NCI-H460 (cell line): ENCODE data around the gene TBC1D22A. TPM values are rescaled to one million over a fixed set of nuclear protein-coding genes. Genes with fewer than 3 reads are reported as not detected.

Experiments
- DNase-seq: peaks from one replicate; pipeline ENCODE4 v3.0.0-alpha.2; 2016; ENCODE audit warnings: low read depth; ENCODE audit errors: extremely low read depth
- total RNA-seq: library from RNA; depleted of rRNA; stranded (reverse); fragments of >200 nt; shearing (Covaris generic); gene quantifications from 2 replicates; pipeline ENCODE4 v1.2.3, GENCODE V29; 2014

The TBC1D22A gene
- total RNA-seq, 1 experiment from 2014 or later: 8.7 TPM

DNA sequence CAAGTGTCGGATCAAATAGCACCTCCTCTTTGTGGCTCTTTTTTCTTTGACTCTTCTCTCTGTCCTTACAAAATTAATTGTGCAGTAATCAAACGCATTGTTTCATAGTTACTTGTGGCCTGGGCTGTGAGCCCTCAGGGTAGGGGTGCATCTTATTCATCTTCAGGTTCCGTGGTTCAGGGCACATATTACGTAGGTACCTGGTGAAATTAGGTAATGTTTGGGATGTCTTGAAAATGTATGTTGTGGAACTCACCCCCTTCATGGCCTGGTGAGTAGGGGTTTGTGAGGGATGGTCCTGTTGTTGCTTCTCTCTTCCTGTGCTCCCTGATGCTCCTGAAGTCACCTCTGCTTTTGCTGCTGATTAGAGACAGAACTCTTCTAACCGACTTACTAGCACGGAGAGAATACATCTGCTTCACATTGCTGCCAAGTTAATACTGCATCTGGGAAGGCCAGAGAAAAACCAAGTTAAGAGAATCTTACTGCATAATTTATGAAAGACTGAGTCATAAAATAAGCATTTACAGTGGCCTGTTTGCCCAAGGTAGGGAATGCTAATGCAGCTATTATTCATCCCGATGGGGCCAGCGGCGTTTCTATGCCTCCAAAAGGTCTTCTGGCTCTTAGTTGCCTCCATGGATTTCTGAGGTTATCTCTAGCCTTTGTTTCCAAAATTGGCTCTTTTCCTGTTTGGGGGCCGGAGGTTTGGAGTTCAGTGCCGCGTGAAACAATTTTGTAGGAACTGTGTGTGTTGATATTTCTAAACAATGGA lies 66.9 kb downstream of the TBC1D22A start:
- no peak for DNase-seq

DNA sequence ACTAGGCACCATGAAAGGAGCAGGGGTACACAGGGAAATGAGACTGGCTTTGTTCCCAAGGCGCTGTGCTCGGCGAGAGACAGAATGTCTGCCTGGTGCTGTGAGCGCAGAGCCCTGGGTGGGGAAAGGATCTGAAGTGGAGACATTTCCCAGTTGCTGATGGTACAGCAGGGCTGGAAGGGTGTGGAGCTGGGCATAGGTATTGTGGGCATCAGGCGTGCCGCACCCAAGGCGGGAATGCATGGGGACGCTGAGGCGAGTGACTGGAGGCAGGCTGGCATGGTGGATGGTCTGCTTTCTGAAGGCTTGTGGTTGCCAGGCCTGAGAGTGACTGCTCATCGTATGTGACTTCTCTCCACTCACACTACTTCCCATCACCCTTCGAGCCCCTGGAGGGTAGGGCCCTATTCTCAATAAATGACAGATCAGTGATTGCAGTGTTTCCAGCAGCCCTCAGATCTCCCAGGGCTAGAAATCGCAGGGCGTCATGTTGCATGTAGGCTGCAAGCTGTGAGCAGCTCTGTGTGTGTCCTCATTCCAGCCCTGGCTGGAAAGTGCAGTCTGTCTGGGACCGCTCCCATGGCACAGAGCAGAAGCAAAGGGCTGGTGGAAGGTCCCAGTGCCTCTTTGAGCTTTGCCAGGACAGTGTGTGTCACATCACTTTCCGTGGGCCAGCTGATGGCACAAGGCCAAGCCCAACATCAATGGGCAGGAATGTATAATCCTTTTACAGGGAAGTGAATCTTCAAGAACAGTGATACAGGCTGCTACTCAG lies 67.7 kb downstream of the TBC1D22A start:
- no peak for DNase-seq

DNA sequence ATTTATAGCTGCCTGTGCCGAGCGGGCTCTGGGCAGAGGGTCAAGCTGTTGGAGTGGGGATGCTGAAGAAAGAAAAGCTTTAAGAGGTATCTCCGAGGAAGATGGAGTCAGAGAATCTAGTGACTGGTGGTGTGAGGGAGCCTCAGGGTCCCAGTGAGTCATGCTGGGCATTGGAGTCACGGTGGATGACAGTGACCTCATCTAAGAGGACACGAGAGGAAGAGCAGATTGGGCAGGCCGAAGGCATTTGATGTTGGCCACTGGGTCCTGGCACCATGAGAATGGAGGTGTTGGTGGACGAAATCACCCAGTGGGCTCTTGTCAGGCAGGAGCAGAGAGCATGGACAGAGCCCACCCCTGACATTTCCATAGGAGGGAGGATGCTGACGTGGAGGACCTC lies 68.4 kb downstream of the TBC1D22A start:
- no peak for DNase-seq

DNA sequence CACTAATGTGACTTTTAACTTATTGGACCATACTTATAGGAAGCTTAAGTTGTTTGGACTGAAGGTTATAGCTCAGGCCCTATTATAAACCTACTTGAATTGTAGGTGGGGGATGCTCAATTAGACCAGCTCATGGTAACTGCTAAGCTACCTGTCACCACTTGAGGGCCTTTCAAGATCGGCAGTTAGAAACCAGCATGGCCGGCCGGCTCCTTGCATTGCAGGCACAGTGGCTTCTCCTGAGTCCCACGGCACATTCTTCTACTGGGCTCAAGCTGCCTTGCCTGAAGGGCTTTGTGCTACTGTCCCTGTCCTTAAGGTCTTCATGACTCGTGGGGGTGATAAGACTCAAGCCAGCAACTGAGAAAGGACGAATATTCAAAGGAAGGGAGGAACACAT lies 70.8 kb downstream of the TBC1D22A start:
- DNase-seq: no peak

DNA sequence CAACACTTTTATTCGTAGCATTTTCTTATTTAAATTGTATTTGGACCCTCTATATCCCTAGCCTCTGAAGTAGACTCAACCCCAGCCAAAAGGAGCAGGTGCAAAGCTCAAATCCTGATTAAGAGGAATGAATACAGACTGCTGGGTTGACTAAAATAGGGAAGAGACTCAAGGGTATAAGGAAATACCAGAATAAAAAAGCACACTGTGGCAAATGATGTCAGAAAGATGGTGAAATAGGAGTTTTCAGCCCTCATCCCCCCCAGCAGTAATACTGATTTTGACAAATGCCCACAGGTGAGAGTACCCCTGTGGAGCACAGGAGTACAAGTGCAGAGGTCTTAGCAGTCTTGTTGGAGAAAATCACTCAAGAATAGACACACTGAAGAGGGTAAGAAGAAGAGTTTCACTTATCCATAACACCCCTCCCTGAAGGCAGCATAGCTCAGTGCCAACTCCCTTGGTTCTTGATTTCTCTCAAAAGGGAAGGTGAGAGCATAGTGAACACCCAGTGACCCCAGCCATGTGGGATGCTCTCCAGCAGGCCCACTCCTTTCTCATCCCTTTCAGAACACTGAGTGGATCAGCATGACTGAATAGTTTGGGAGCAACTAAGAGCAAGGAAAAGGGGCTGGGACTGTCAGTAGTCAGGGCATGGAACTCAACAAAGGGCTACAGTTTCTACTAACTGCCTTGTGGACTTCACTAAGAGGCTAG lies 71.7 kb downstream of the TBC1D22A start:
- no peak for DNase-seq

DNA sequence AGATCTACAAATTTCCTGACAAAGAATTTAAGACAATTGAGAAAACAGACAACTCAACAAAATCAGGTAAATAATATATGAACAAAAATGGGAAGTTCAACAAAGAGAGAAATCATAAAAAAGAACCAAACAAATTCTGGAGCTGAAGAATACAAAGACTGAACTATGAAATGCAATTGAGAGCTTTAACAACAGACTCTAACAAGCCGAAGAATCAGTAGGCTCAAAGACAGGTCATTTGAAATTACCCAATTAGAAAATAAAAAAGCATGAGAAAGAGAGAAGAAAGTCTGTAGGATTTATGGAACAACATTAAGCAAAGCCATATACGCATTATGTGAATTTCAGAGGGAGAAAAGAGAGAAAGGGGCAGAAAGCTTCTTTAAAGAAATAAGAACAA lies 72.8 kb downstream of the TBC1D22A start:
- DNase-seq: no peak

DNA sequence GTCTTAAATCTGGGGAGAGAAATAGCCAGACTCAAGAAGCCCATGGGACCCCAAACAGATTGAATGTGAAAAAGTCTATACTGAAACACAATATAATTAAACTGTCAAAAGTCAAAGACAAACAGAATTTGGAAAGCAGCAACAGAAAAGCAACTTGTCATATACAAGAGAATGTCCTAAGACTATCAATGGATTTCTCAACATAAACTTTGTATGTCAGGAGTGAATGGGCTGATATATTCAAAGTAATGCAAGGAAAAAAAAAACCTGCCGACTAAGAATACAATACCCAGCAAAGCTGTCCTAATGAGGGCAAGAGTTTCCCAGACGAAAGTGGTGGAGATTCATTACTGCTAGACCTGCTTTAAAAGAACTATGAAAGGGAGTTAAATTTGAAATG lies 73.2 kb downstream of the TBC1D22A start:
- DNase-seq: no peak

DNA sequence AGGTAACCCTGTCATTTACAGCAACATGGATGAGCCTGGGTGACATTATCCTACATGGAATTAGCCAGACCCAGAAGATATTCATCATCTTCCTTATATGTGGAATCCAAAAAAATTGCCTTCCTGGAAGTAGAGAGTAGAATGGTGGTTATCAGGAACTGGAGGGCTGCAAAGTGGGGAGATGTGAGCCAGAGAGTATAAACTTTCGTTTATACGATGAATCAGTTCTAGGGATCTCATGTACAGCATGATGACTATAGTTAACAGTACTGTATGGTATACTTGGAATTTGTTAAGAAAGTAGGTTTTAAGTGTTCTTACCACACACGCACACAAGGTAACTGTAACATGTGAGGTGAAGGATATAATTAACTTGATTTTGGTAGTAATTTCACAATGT lies 79.1 kb downstream of the TBC1D22A start:
- no peak for DNase-seq

DNA sequence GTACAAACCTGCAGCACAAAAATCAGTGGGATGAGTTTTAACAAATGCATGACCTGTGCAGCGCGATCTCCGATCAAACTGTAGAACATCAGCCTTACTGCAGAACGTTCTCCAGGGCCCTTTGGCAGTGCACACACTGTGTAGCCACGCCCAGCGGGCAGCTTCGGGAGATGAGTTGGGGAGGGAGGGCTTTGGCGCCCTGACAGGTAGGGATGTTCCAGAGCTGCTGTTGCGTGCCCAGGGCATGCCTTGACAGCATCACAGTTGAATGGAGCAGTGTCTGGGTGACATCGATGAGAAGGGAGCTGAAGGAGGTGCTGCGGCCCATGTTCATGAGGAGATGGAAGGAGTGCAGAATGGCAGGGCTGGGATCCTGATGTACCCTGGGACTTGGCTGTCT lies 80.2 kb downstream of the TBC1D22A start:
- no peak for DNase-seq

DNA sequence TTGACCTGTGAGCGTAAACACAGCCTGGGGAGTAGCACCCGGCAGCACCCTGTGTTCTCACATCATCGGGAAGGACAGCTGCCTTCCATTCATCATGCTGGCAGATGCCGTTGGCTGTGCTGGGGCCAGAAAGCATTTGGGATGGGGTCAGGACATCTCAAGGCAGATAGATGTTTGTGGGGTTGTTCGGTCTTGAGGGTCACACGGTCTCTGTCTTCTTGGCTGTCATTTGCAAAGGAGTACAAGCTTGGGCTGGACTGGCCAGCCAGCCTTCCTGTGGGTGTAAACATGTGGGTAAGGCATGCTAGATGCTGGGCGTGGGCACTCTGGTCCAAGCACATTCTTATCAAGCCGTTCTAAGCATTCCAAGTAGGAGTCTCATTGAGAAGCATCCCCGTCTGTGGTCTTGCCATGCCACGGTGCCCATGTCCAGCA lies 81.4 kb downstream of the TBC1D22A start:
- no peak for DNase-seq

DNA sequence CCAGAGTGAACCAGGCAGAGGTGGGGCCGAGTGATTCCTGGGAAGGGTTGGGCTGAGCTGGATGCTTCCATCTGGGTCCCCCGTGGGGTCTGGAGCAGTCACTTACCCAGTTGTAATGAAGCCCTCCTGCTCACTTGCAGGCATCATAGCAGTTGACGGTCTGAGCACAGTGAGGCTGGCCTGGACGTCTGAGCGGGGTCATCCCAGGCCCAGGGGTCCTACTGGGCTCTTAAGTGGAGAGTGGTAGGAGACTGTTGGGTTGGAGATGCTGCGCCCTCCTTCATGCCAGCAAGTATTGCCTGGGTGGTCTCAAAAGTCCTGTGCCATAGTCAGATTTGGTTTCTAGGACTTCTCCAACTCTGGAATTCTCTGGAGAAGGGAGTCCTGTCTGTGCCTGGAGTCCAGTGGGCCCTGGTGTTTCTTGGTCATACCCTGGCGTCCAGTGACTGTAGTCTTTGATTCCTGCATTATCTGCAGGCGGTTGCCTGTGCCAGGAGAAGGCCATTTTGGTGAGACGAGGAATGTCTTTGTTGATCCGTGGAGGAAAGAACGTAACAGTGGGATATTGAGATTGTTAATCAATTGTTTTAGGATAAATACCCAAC lies 82.3 kb downstream of the TBC1D22A start:
- no peak for DNase-seq

DNA sequence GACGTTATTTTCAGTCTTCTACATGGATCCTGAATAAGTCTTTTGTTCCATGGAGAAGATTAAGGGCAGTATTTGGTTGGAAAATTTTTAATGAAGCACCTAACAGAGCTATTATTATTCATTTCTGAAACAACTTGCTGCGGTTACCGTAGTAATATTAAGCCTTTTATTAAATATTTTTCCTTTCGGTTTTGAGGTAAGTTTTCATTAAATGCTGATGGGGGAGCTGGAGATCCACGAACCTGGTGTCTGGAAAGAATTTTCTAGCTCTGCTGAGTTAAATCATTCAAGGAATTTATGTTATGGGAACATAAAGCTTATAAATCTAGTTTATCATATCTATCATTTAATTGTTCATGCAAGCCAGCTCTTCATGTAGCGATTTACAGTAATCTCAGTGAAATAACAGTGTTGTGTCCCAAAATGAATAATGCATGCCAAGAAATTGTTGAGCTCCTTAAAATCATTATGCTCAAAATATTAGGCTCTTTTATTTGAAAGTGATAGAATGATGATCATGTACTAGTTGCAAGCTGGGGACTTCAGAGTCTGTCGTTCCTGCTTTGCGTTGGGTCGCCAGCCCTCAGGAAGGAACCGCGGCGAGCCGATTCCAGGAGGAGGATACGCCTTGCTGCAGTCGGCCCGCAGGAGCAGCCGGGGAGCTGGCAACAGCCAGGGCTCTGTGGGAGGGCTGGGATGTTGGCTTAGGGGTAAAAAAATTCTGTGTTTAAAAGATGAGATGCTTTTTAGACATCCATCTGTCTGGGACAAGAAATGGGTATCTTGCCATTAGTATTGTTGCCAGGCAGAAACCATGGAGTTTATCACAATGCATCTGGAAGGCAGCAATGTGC lies 83.1 kb downstream of the TBC1D22A start:
- DNase-seq: no peak

DNA sequence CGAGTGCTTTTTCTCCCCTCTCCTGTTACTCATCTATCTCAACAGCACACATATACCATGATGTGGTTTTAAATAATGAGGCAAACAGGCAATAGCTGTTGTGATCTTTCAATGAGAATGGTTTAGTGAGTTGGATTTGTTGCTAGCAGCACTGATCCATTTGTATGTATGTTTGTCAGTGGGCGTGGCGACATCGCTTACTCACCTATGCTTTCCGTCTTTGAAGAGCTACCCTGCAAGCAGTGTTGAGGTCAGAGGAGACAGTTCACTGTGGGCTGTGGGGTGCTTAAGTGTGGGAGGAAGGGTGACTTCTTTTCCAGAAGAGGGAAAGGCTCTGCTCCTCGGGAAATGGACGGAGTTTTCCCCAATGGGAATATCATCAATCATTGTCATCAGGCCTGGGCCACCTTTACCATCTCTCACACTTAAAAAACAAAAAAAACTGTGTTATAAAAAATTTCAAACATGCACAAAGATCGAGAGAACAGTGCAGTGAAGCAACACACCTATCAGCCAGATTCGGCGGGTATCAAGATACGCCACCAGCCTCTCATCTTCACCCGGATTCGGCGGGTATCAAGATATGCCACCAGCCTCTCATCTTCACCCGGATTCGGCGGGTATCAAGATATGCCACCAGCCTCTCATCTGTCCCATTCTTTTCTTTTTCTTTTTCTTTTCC lies 83.8 kb downstream of the TBC1D22A start:
- no peak for DNase-seq

DNA sequence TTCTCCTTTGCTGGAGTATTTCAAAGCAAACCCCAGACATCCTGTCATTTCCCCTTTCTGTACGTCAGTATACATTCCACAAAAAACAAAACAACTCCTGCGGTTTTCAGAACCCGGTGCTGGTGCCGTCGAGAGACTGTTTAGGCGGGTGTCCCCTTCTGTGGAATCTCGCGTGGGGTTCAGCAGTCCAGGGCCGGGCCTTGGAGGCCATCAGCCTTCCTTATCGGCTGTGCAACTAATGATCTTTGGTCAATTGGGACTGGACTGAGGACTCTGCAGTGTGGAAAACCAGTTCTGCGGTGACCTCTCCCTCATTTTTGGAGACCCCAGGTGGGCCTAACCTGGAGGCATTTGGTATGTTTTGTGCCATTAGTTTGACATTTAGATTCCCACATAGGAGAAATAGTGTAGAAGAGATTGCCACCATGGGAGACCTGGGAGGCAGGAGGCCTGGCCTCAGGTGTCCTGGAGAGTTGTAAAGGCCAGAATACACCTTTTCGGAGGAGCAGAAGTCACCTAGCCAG lies 84.4 kb downstream of the TBC1D22A start:
- DNase-seq: no peak

DNA sequence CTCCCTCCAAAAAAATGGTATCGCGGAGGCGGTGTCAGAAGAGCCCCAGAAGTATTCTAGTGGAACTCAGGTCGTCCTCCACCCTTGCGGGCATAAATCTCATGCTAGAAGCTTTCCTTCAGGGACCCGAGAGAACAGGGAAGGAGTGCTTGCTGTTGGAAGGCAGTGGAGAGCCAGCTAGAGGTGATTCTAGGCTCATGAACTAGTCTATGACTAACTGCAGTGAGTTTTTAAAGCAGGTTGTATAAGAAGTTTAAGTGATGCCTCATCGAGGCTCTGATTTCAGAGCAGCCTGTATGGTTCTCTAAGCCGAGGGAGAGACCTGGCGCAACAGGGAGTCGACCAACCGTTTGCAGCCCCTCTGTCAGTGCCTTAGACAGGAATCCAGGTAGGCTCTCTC lies 85.7 kb downstream of the TBC1D22A start:
- no peak for DNase-seq

DNA sequence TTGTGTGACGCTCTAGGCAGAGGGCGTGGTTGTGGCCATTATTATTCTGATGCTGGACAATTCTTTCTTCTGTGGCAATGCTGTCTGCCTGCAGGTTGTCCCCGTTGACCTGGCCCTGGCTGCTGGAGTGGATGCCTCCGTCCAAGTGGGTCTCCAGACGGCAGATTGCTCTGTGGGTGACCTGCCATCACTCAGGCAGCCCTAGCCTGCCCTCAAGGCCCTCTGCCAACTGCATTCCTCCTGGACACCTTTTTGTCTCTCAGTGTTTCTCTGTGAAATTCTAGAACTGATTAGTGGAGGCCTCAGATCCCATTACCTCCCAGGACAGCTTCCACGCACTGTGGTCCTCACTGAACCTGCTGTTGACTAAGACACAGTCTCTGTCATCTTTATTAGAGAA lies 86.7 kb downstream of the TBC1D22A start:
- no peak for DNase-seq

DNA sequence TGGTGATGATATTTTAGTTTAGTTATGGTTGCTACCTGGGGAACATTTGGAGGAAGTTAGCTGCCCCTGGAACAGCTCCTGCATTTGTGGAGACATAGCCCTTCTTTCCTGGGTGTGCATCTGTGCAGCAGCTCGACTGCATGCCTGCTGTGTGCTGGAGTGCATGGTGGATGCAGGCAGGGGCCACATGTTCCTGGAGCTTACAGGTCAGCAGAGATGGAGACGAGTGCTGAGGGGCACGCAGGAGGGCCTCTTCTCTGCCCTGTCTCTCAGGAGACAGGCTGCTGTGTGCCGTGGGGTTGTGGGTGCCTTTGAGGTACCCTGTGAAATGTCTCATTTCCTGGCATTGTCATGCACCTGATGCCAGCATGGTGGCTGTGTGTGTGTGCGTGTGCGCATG lies 87.5 kb downstream of the TBC1D22A start:
- no peak for DNase-seq

DNA sequence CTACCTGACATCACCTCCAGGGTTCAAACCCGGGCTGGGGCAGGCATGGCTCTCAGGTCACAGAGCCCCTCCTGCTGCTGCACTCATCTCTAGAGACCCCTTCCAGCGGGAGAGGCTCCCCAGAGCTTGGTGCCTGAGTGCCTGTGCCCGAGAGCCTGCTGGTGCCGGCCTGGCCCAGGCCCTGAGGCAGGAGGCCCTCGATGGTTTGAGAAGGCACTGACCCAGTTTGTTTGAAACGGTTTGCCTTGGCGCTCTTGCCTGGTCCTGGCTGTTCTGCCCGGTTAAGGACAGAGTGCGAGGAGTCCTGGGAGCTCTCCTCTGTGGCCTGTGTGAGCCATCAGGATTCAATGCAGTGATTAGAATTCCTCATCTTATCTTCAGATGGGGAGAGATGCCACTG lies 88.9 kb downstream of the TBC1D22A start:
- DNase-seq: no peak

DNA sequence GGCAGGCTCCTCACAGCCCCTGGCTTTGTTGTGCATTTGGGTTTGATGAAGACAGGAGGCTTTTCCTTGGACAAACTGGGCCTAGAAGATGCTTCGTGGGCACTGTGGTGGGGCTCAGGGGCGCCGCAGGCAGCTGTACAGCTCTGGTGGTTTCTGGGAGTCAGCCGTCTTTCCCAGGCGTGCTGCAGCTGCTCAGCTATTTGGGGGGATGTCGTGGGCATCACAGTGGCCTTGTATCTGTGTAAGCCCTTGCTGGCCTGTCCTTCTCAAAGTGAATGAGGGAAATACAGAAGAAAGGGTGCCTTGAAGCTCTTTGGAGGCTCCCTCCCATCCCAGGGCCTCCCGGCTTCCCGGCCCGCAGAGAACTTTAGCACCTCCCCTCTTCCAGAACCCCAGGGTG lies 89.5 kb downstream of the TBC1D22A start:
- no peak for DNase-seq
